WI38 (cell line): ENCODE data around the gene MSL2.
A peak's percentile ranks its signal among the peaks of the same experiment; 100 is the strongest.

ENCODE experiments used
- H3K4me3 ChIP-seq: 2 replicates; pipeline ENCODE4 v1.5.1; 2011; ENCODE audit warnings: low read depth, mild to moderate bottlenecking, control low read depth, low read length
- CTCF ChIP-seq: IDR thresholded peaks from 2 replicates; pipeline ENCODE4 v1.5.1; 2012; ENCODE audit warnings: low read depth, mild to moderate bottlenecking, control low read depth, low read length

MSL2 gene, protein sequence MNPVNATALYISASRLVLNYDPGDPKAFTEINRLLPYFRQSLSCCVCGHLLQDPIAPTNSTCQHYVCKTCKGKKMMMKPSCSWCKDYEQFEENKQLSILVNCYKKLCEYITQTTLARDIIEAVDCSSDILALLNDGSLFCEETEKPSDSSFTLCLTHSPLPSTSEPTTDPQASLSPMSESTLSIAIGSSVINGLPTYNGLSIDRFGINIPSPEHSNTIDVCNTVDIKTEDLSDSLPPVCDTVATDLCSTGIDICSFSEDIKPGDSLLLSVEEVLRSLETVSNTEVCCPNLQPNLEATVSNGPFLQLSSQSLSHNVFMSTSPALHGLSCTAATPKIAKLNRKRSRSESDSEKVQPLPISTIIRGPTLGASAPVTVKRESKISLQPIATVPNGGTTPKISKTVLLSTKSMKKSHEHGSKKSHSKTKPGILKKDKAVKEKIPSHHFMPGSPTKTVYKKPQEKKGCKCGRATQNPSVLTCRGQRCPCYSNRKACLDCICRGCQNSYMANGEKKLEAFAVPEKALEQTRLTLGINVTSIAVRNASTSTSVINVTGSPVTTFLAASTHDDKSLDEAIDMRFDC

DNA sequence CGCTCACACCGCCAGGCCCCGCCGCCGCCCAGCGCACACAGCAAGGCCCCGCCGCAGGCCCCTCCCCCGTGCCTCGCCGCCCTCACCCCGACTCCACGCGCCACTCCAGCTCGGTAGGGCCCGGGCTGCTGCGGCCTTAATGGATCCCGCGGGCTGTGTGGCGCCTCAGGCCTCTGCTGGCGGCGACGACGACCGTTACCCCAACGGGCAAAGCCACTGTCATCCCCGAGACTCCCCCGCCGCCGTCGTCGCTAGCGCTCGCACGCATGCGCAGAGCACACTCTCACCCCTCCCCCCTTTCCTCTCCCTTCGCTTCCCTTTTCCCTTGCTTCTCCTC is at the start of gene MSL2:
Gene MSL2, minus strand, starts transcription at position 272 of the 337 bp plus-strand sequence. CDS start 1,222 bp downstream, outside the sequence.
- TF ChIP-seq CTCF = no peak
- H3K4me3 ChIP-seq = peak within 1 kb of the TSS; percentile 97

DNA sequence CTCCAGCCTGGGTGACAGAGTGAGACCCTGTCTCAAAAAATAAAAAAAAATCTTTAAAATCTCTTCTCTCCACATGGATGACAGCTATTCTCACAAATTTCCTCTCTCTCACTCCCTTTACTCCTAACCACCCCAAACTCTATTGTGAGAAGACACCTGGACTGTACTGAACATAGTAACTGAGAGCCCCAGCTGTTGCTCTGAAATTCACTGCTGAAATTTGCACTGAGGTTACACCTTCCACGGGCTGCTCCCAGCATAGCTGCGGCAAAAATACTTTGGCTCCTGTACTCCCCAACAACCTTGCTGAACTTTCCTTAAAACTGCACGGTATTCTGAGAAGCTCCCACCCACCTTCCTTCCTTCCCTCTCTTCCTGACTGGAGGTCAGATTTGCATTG is 49.6 kb upstream of the MSL2 start:
- no peak for TF ChIP-seq CTCF
- no peak overlapping the region for H3K4me3 ChIP-seq

DNA sequence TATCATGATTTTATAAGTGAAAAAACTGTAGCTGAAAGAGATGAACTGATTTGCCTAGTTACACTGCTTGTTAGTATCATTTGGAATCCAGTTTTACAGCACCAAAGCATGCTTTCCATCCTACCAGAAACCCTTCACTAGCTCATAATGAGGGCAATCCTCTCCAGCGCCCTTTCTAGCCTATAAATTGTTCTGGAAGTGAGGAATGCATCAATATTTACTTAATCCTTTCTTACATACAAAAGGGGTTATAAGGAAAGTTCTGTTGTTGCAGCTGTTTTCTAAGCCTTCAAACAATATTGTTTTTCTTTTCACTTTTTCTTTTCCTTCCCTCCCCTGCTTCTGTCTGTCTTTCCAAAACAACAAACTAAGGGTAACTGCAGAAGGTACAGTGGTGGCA is 43.0 kb upstream of the MSL2 start:
- TF ChIP-seq CTCF = no peak
- H3K4me3 ChIP-seq = no peak overlapping the region

- no peak for TF ChIP-seq CTCF
These were observed 42.0 kb upstream of the MSL2 start for GRCh38 chr3:136237961-136238649.

DNA sequence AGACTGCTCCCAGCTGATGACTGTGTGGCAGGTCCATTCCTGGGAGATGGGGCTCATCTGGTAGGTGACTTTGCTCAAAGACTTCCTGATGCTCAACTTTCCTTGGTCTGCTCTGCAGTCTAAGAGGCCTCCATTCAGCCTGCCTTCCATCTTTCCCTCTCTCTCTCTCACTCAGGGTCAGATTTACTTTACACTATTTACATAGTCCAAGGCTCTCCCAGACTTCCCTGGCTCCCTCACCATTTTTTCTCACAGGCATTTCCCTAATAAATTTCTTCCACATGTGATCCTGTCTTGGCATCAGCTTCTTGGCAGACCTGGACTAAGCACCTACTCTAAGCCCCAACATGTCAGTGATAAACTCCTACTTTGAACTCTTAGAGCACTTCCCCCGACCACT is 41.0 kb upstream of the MSL2 start:
- TF ChIP-seq CTCF = no peak
- no peak overlapping the region for H3K4me3 ChIP-seq

More at GRCh38 chr3:136237961-136238649, 42.0 kb upstream of the MSL2 start:
- no peak overlapping the region for H3K4me3 ChIP-seq

DNA sequence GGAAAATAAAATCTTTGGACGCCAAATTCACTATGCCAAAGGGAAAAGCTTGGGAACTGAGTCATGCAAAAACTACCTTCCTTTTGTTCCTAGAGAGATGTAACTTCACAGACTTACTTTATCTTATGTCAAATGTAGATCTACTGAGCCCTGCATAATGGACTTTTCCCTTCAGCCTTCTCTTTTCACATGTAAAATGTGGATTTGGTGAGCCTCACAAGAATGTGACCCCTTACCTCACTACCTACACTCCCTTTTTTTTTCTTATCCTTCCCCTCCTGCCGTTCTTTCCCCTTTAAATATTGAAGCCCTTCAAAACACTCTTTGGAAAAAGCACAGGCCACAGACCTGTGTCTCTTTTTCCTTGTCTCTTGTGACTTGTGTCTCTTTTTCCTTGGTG is 40.0 kb upstream of the MSL2 start:
- TF ChIP-seq CTCF = no peak
- no peak overlapping the region for H3K4me3 ChIP-seq

DNA sequence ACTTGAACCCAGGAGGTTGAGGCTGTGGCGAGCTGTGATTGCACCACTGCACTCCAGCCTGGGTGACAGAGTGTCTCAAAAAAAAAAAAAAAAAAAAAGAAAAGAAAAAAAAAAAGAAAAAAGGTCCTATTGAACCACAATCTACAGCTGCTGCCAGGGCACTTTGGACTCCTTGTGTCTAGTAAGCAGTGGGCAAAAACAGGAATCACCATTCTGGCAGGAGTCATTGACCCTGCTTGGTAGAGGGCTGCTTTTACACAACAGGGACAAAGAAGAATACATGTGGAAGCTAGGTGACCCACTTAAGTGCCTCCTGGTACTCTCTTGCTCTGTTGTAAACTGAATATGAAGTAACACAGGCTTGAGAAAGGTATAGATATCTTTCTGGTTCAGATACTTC is 39.4 kb upstream of the MSL2 start:
- no peak for TF ChIP-seq CTCF
- H3K4me3 ChIP-seq = no peak overlapping the region
